Aorta (tissue), 5 donors: ENCODE results near the gene CIITA. TPM values are rescaled to one million over a fixed set of nuclear protein-coding genes. Genes with fewer than 3 reads are reported as not detected.
"Not testable (repeated sequence)": the region's sequence is repeated elsewhere in the genome, so short reads cannot be mapped to it uniquely, and the experiment has no call there.

Experiments used
- ATAC-seq: fragments of 200-7000 bp; cut with Tn5 transposase; one replicate; pipeline ENCODE4 v1.9.1; 2022; ENCODE audit warnings: moderate library complexity; ENCODE audit not compliant: low FRiP score
- DNase-seq, 2 donors: peaks; one replicate each; pipeline ENCODE4 v3.0.0-alpha.2; 2020
- H3K27ac ChIP-seq, 2 donors: one replicate each; pipeline ENCODE4 v1.5.1; 2013; ENCODE audit warnings: low read length in 2 of 2, mild to moderate bottlenecking in 2 of 2, moderate library complexity in 2 of 2, control low read depth in 1 of 2, inconsistent platforms in 1 of 2, low read depth in 1 of 2
- H3K27me3 ChIP-seq, 2 donors: one replicate each; pipeline ENCODE4 v1.6.1; 2013; ENCODE audit warnings: control low read depth in 1 of 2, low read length in 1 of 2, mild to moderate bottlenecking in 1 of 2, moderate library complexity in 1 of 2; ENCODE audit not compliant: insufficient read depth in 2 of 2, control insufficient read depth in 1 of 2
- H3K36me3 ChIP-seq, 2 donors: one replicate each; pipeline ENCODE4 v1.6.1; 2013; ENCODE audit warnings: control low read depth in 1 of 2, low read length in 1 of 2, mild to moderate bottlenecking in 1 of 2; ENCODE audit not compliant: insufficient read depth in 2 of 2, control insufficient read depth in 1 of 2
- H3K4me1 ChIP-seq, 2 donors: one replicate each; pipeline ENCODE4 v1.6.1; 2013; ENCODE audit warnings: low read length in 2 of 2, control low read depth in 1 of 2, mild to moderate bottlenecking in 1 of 2, moderate library complexity in 1 of 2; ENCODE audit not compliant: insufficient read depth in 2 of 2, control insufficient read depth in 1 of 2
- H3K4me3 ChIP-seq, 2 donors: one replicate each; pipeline ENCODE4 v1.5.1; 2013; ENCODE audit warnings: low read length in 2 of 2, control low read depth in 1 of 2, mild to moderate bottlenecking in 1 of 2
- H3K9me3 ChIP-seq: one replicate; pipeline ENCODE4 v1.6.1; 2013; ENCODE audit warnings: mild to moderate bottlenecking, low read length; ENCODE audit not compliant: control insufficient read depth
- WGBS, 2 donors: extraction: QIAGEN DNeasy Blood & Tissue Kit; methylation state at CpG; one replicate each; pipeline ENCODE4 v1.1.7; 2013; 5-methylcytosine and 5-hydroxymethylcytosine counted together
- intact Hi-C, 2 donors: fragments of 100-400 bp; cut with DNase I; formaldehyde crosslinking; loops; one replicate each; pipeline versions ENCODE4 v1.14.2 to v1.15.0; 2022
- polyA plus RNA-seq, 2 donors: library from polyadenylated mRNA; stranded (reverse); fragments of 200-250 nt; gene quantifications; one replicate each; pipeline ENCODE4 v1.2.3, GENCODE V29; 2013
- total RNA-seq, 2 donors: library from RNA; stranded (reverse); fragmentation: NEBNext Ultra II Directional; extraction: Animal tissue kit (Norgen Biotek cat#: 25700); gene quantifications; one replicate each; pipeline ENCODE4 v1.2.1, GENCODE V29; 2021
- donor health status: healthy with polysubstance abuse.
- donor health status: Bipolar disorder and iron deficiency.
- donor health status: DM: no; HTN: no; CAD: no.
- donor health status: DM: no; HTN: no; CAD: no.
- donor health status: DM: yes; HTN: yes; CAD: no.

The CIITA gene
- total and polyA plus RNA-seq, 4 donors, result 2.0 to 104 (median 11.0) TPM

DNA sequence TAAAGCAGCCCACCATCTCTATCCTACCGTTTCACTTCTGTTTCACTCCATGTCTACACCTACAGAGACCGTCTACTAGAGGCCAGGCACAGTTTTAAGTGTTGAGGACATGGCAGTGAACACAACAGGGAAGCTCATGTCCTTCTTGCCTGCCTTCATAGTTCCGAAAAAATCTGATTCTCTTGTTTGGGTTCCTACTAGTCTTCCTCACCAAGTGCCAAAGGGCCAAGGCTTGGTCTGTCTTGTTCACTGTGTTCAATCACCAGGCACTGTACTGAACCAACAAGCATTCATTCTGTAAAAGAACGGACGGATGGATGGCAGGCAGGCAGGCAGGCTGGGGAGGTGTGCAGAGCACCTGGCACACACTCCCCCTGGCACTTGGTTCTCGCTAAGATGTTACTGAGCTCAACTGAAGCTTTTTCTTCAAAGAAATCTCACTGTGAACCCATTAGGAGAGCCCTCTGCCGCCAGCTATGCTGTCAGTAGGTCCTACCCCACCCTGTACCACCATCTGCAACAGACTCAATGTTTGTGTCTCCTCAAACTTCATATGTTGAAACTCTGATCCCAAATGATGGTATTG is 62.7 kb downstream of the CIITA start:
- intact Hi-C loops, result no loop called here
- DNase-seq, result no peak
- peak overlapping the region in 1 of 2 donors; percentile 29 for H3K27ac ChIP-seq
- H3K9me3 ChIP-seq, result no peaks in the 10 kb centered on the region
- 73% methylated on average over 7 of the region's 7 CpGs for WGBS, 2 donors
- no peaks in the 10 kb centered on the region for H3K27me3 ChIP-seq
- no peak for ATAC-seq
- H3K4me1 ChIP-seq, result peaks cover 5 to 9% of the 10 kb centered on the region in 2 donors
- H3K4me3 ChIP-seq, result peak overlapping the region in 1 of 2 donors; percentile 47
- no peaks in the 10 kb centered on the region for H3K36me3 ChIP-seq

DNA sequence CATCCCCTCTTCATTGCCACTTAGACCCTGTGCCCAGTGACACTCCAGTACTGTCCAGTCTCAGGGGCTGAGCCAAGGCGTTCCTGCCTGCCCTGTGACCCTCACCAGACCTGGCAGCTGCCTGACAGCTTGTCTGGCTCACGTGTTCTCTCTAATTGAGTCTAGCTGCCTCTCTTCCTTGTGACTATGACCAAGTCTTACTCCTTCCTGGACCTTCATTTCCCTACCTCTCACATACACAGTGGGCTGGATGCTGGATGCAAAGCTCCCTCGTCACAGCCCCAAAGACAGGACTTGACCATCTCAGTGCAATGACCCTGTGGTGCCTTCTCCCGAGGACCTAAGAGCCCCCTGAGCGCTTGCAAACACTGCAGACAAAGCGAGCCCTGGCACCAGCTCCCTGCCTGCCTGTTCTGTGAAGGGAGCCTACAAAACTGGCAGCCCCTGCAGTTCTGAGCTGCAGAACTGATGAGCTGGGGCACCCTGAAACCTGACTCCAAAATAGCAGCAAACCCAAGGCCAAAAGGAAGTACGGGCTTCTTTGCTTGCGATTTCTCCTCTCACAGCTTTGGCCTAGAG is 63.6 kb downstream of the CIITA start:
- Histone ChIP-seq H3K9me3 (no peaks in the 10 kb centered on the region), H3K4me1 (peaks cover 5 to 6% of the 10 kb centered on the region in 2 donors), H3K27me3 (no peaks in the 10 kb centered on the region), H3K4me3 (peak overlapping the region; percentile 47 to 56), H3K36me3 (no peaks in the 10 kb centered on the region), H3K27ac (peak overlapping the region in 1 of 2 donors; percentile 7)
- peak in 1 of 2 donors; percentile 62 for DNase-seq
- WGBS, 2 donors, result 5 to 6% methylated on average over 8 of the region's 8 CpGs
- no peak for ATAC-seq
- intact Hi-C loops, result no loop called here

DNA sequence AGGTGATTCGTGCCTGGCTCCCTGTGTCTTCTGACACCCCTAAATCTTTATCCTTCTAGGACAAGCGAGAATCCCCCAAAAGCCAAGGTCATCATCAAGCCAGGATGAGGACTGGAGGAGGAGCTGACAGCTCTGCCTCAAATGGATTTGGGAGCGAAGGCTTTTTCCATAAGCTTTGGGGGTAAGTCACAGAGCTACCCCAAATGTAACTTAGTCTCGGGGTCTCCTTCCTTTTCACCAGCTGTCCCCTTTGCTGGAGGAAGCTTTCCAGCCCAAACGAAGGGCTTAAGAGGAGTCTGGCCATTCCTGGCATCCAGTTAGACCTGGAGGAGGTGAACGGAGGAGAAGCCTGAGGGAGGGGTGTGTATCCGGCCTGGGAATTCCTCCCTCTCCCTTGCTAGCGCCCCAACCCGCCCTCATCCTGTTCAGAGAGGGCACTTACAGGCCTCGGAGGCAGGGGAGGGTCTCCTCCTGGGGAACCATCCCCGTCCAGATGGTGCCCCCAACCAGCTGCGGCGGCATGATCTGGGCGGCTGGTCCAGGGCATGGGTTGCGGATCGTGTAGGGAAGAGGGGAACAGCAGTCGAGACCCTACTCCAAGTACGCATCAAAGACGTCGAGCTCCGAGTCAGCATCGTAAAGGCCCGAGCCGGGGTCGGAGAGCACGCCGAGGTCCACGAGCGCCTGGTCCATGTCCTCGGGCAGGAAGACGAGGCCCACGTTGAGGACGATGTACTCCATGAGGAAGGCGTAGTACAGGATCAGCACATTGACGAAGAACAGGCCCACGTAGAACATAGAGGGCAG is 64.3 kb downstream of the CIITA start:
- intact Hi-C loops, result no loop called here
- no peaks in the 10 kb centered on the region for H3K36me3 ChIP-seq
- DNase-seq (no peak), ATAC-seq (no peak)
- H3K27me3 ChIP-seq, result no peaks in the 10 kb centered on the region
- peak overlapping the region in 1 of 2 donors; percentile 0 for H3K27ac ChIP-seq
- 1% methylated on average over 33 to 36 of the region's 36 CpGs for WGBS, 2 donors
- peaks cover 5 to 6% of the 10 kb centered on the region in 2 donors for H3K4me1 ChIP-seq
- H3K4me3 ChIP-seq, result peak overlapping the region; percentile 47 to 56
- H3K9me3 ChIP-seq, result no peaks in the 10 kb centered on the region

DNA sequence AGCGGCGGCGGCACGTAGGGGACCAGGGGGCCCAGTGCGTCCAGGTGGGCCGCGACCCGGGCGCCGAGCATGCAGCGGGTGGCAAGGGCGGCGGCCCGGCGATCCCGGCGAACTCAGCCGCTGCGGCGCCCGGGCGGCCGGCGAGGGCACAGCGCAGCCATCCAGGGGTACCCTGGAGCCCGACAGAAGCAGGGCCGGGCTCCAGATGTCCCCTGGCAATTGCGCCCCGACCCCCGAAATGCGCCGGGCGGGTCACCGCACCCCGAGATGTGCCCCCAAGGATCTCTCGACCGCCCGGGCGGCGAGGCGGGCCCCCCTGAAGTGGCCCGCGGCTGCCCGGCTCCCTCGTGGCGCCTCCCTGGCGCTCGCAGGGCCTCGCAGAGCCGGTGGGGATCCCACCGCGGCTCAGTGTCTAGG is 64.9 kb downstream of the CIITA start:
- Histone ChIP-seq H3K4me3 (peak overlapping the region; percentile 47 to 63), H3K27ac (peak overlapping the region in 1 of 2 donors; percentile 63)
- ATAC-seq, H3K27me3 ChIP-seq, DNase-seq, H3K9me3 ChIP-seq, H3K4me1 ChIP-seq, intact Hi-C loops, H3K36me3 ChIP-seq: not testable (repeated sequence)
- WGBS, 2 donors, result 0% methylated on average over 39 to 52 of the region's 52 CpGs

DNA sequence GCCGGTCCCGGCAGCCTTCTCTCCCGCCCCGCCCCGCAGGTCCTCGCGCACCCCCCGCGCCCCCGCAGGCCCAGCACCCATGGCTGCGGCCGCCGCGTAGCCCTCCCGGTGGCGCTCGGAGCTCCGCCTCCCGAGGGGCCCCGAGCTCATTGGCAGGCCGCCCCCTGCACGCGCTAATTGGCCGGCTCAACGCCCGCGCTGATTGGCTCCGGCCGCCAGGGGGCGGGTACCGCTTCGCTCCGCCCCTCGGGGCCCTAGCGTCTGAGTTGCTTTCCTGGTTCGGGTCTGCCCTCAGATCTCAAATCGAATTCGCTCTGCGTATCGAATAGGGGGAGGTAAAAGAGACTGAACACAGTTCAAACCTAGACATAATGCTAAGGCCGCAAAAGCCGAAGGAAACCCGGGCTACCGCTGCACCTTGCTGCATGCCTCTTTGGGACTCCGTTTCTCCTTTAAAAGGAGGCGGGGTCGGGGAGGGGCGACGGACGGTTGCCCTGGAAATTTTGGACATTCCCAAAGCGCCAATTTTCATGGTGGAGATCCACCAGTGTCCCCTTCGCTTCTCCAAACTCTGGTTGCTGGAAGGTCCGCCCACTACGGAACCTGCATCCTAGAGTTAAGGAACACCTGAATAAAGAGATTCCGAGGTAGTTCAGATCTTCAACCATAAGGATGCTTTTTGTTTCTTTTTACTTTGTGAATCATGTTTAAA is 65.5 kb downstream of the CIITA start, which contains the start of gene DEXI:
Gene DEXI (minus strand): TSS at position 117 of the 712 bp plus-strand sequence. CDS start 463 bp downstream, outside the sequence.
- WGBS, 2 donors, result 5 to 6% methylated on average over 49 to 55 of the region's 55 CpGs
- H3K36me3 ChIP-seq, result no peaks in the 10 kb centered on the region
- no peaks in the 10 kb centered on the region for H3K9me3 ChIP-seq
- peak; percentile 88 for ATAC-seq
- peak within 1 kb of the TSS; percentile 47 to 63 for H3K4me3 ChIP-seq
- intact Hi-C loops, result no loop called here
- peaks cover 5 to 6% of the 10 kb centered on the region in 2 donors for H3K4me1 ChIP-seq
- H3K27me3 ChIP-seq, result no peaks in the 10 kb centered on the region
- peak within 1 kb of the TSS in 1 of 2 donors; percentile 82 for H3K27ac ChIP-seq
- peak; percentile 97 to 98 for DNase-seq

DNA sequence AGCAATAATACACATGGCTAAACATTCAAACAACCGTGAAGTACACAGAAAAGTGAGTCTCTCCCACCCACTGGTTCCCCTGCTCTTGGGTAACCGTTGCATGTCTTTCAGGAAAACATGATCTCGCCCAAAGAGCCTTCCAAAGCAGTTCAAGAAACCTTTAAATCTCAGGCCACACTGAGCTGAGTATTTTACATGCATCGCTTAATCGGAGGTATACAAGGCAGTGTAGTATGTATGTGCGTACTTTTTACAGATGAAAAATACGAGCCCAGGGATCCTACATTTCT is 66.0 kb downstream of the CIITA start:
- no peaks in the 10 kb centered on the region for H3K27me3 ChIP-seq
- H3K9me3 ChIP-seq, result no peaks in the 10 kb centered on the region
- H3K27ac ChIP-seq, result peak overlapping the region in 1 of 2 donors; percentile 59
- peaks cover 5 to 6% of the 10 kb centered on the region in 2 donors for H3K4me1 ChIP-seq
- DNase-seq (no peak), ATAC-seq (no peak)
- WGBS, 2 donors, result 78 to 80% methylated on average over 7 of the region's 7 CpGs
- intact Hi-C loops, result no loop called here
- no peak overlapping the region for H3K4me3 ChIP-seq
- H3K36me3 ChIP-seq, result no peaks in the 10 kb centered on the region

DNA sequence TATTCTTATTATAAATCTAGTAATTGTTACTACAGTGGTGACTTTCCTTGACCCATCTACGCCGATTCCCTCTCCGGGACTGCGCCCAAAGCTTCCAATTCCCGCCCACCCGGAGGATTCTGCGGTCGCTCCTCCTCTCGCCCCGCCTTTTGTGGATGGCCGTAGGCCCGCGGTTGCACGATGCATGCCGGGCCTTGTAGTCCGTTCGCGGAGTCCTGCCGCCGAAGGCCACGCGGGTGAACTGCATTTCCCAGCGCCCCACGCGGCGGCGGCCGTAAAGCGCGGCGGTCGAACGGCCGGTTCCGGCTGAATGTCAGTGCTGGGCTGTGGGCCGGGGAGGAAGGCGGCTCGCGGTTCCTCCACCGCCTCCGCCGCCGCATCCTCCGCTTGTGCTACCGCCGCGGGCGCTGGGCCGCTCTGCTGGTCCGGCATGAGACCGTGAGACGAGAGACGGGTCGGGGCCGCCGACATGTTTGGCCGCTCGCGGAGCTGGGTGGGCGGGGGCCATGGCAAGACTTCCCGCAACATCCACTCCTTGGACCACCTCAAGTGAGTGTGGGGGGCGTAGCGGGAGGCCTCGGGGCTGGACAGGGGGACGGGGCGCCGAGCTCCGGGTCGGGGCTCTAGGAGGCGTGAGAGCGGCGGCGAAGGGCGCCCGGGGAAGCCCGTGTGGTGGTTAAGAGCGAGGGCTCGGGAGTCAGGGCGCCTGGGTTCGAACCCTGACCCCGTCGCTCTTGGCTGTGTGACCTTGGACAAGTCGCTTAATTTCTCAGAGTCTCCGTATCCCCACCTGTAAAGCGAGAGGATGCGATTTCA is 67.5 kb downstream of the CIITA start, which contains the start of gene CLEC16A:
Gene CLEC16A (plus strand): TSS at position 316 of the 816 bp plus-strand sequence. CDS start 154 bp downstream, at position 470.
- Histone ChIP-seq H3K27me3 (no peaks in the 10 kb centered on the region), H3K36me3 (no peaks in the 10 kb centered on the region), H3K9me3 (no peaks in the 10 kb centered on the region), H3K4me1 (peaks cover 3 to 6% of the 10 kb centered on the region in 2 donors), H3K4me3 (peak within 1 kb of the TSS; percentile 73 to 94), H3K27ac (peak within 1 kb of the TSS in 1 of 2 donors; percentile 59)
- WGBS, 2 donors, result 0 to 1% methylated on average over 79 to 86 of the region's 86 CpGs
- ATAC-seq, result peak; percentile 94
- DNase-seq, result peak; percentile 99 to 100
- intact Hi-C loops, result no loop called here
